Testis (tissue), 2 donors: ENCODE results near the gene LAMTOR1.

Experiments
- POLR2A ChIP-seq: fragments of 450-650 bp; IDR thresholded peaks from one replicate; pipeline ENCODE4 v1.6.1; 2017; ENCODE audit warnings: antibody characterized with exemption, mild to moderate bottlenecking, moderate library complexity
- TF ChIP-seq, protein P1 (sequence below), 3 experiments: fragments of 450-650 bp in 2 of 3; fragments of 200-600 bp in 1 of 3; sonication (generic) in 1 of 3; IDR thresholded peaks; one replicate each; pipeline ENCODE4 v1.5.1; 2016 to 2019; ENCODE audit warnings: antibody characterized with exemption in 3 of 3, mild to moderate bottlenecking in 2 of 3, moderate library complexity in 1 of 3

DNA sequence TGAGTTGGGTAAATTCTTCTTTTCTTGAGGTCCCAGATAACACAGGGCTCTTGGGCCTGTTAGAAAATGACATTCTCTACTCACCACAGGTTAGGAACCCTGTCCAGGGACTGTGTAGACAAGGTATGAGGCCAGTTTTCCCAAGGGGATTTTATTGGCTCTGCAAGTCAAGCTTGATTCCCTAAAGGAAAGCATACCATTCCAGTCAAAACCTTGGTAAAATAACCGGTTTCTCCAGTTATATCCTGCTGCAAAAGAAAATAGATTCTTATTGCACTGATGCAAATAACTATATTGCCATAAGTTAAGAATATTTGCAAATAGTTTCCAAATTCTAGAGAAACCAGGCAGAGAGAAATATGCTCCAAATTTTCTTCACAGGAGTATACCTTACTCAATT, 22.9 kb upstream of the LAMTOR1 start:
- TF ChIP-seq, protein P1, sequence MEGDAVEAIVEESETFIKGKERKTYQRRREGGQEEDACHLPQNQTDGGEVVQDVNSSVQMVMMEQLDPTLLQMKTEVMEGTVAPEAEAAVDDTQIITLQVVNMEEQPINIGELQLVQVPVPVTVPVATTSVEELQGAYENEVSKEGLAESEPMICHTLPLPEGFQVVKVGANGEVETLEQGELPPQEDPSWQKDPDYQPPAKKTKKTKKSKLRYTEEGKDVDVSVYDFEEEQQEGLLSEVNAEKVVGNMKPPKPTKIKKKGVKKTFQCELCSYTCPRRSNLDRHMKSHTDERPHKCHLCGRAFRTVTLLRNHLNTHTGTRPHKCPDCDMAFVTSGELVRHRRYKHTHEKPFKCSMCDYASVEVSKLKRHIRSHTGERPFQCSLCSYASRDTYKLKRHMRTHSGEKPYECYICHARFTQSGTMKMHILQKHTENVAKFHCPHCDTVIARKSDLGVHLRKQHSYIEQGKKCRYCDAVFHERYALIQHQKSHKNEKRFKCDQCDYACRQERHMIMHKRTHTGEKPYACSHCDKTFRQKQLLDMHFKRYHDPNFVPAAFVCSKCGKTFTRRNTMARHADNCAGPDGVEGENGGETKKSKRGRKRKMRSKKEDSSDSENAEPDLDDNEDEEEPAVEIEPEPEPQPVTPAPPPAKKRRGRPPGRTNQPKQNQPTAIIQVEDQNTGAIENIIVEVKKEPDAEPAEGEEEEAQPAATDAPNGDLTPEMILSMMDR (IDR thresholded peaks at IDR 0.05), result no peak
- no peak for TF ChIP-seq POLR2A
